Mesendoderm (in vitro differentiated cells): ENCODE results near the gene RPS6KA6.

Experiments
- DNase-seq: peaks from one replicate; pipeline ENCODE4 v3.0.0; 2013
- H2AK5ac ChIP-seq: 2 replicates; pipeline ENCODE4 v1.6.1; 2013; ENCODE audit warnings: low read length, inconsistent platforms
- H2BK120ac ChIP-seq: 2 replicates; pipeline ENCODE4 v1.6.1; 2013; ENCODE audit warnings: low read depth, mild to moderate bottlenecking, low read length, moderate library complexity, mixed read lengths
- H2BK15ac ChIP-seq: replicated peaks from 2 replicates; pipeline ENCODE4 v1.6.1; 2013; ENCODE audit warnings: low read depth, mild to moderate bottlenecking, moderate library complexity
- H2BK5ac ChIP-seq: 2 replicates; pipeline ENCODE4 v1.6.1; 2013; ENCODE audit warnings: low read length, inconsistent platforms
- H3K18ac ChIP-seq: 2 replicates; pipeline ENCODE4 v1.6.1; 2013; ENCODE audit warnings: mild to moderate bottlenecking, low read length, mixed read lengths
- H3K23ac ChIP-seq: one replicate; pipeline ENCODE4 v1.6.1; 2013; ENCODE audit warnings: low read length
- H3K27ac ChIP-seq: 2 replicates; pipeline ENCODE4 v1.5.1; 2013; ENCODE audit warnings: low read depth, mild to moderate bottlenecking, inconsistent platforms, low read length, moderate library complexity
- H3K27me3 ChIP-seq: 2 replicates; pipeline ENCODE4 v1.6.1; 2013; ENCODE audit warnings: low read length, control low read depth, mild to moderate bottlenecking, inconsistent platforms; ENCODE audit not compliant: insufficient read depth, poor library complexity
- H3K36me3 ChIP-seq: 2 replicates; pipeline ENCODE4 v1.6.1; 2013; ENCODE audit warnings: low read length, inconsistent platforms; ENCODE audit not compliant: control insufficient read depth, insufficient read depth
- H3K4ac ChIP-seq: one replicate; pipeline ENCODE4 v1.6.1; 2013; ENCODE audit warnings: low read depth, mild to moderate bottlenecking, low read length, moderate library complexity
- H3K4me1 ChIP-seq: 2 replicates; pipeline ENCODE4 v1.6.1; 2013; ENCODE audit warnings: low read depth, low read length, inconsistent platforms; ENCODE audit not compliant: control insufficient read depth
- H3K4me2 ChIP-seq: 2 replicates; pipeline ENCODE4 v1.6.1; 2013; ENCODE audit warnings: low read length
- H3K4me3 ChIP-seq: 2 replicates; pipeline ENCODE4 v1.5.1; 2013; ENCODE audit warnings: mild to moderate bottlenecking, low read length
- H3K56ac ChIP-seq: one replicate; pipeline ENCODE4 v1.6.1; 2013; ENCODE audit warnings: low read length
- H3K79me1 ChIP-seq: 2 replicates; pipeline ENCODE4 v1.6.1; 2013; ENCODE audit warnings: low read length, inconsistent platforms
- H3K79me2 ChIP-seq: 2 replicates; pipeline ENCODE4 v1.6.1; 2013; ENCODE audit warnings: mild to moderate bottlenecking, low read length; ENCODE audit not compliant: control insufficient read depth, insufficient read depth
- H3K9ac ChIP-seq: 2 replicates; pipeline ENCODE4 v1.6.1; 2013; ENCODE audit warnings: low read length, inconsistent platforms
- H4K5ac ChIP-seq: one replicate; pipeline ENCODE4 v1.6.1; 2013; ENCODE audit warnings: low read length
- H4K8ac ChIP-seq: one replicate; pipeline ENCODE4 v1.6.1; 2013; ENCODE audit warnings: low read depth, mild to moderate bottlenecking, control low read depth, low read length, moderate library complexity
- WGBS: extraction: QIAGEN DNeasy Blood & Tissue Kit; methylation state at CpG from one replicate; pipeline ENCODE4 v1.1.7; 2013; ENCODE audit warnings: low lambda C conversion rate, missing lambda C conversion rate; ENCODE audit not compliant: insufficient coverage; ENCODE audit errors: extremely low coverage; 5-methylcytosine and 5-hydroxymethylcytosine counted together

RPS6KA6 gene

DNA sequence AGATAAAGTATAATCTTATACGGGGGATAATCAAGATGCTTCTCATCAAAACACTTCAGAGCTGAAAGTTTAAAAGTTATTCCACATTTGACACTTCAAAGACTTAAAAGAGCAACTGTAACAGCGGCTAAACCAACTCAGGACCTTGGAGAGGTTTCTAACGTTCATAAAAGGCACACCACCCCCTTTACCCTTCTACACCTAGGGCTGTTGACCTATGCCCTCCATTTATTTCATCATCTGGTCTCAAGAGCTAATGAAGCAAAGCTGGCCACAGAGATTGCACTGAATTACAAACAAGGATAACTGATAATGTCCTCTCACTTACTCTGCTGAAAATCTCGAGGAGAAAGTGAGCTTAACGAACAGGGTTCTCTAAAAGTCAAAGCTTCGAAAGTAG is 1.1 kb upstream of the RPS6KA6 start:
- Histone ChIP-seq H2BK120ac (no peak overlapping the region), H3K4me1 (no peaks in the 10 kb centered on the region), H3K4ac (no peak overlapping the region), H2BK15ac (no peak overlapping the region), H3K79me2 (no peaks in the 10 kb centered on the region), H4K8ac (no peak overlapping the region), H3K36me3 (no peaks in the 10 kb centered on the region), H3K56ac (no peak overlapping the region), H3K23ac (no peak overlapping the region), H3K4me3 (no peak overlapping the region), H2BK5ac (no peak overlapping the region), H3K18ac (no peak overlapping the region), H2AK5ac (no peak overlapping the region), H4K5ac (no peak overlapping the region), H3K4me2 (no peak overlapping the region), H3K9ac (no peak overlapping the region), H3K79me1 (no peaks in the 10 kb centered on the region), H3K27ac (no peak overlapping the region), H3K27me3 (no peaks in the 10 kb centered on the region)
- peak; percentile 12 for DNase-seq
- WGBS: no CpG with 5 or more reads among the region's 6 CpGs

- H3K4me3 ChIP-seq: no peak overlapping the region
- no peaks in the 10 kb centered on the region for H3K36me3 ChIP-seq
- no peaks in the 10 kb centered on the region for H3K79me2 ChIP-seq
- H3K18ac ChIP-seq: no peak overlapping the region
- H2BK5ac ChIP-seq: no peak overlapping the region
- H4K8ac ChIP-seq: no peak overlapping the region
- peak overlapping the region; percentile 36 for H2BK120ac ChIP-seq
- no peaks in the 10 kb centered on the region for H3K4me1 ChIP-seq
- H3K27ac ChIP-seq: no peak overlapping the region
- no peak overlapping the region for H3K23ac ChIP-seq
- no peaks in the 10 kb centered on the region for H3K79me1 ChIP-seq
- H4K5ac ChIP-seq: no peak overlapping the region
- no peak overlapping the region for H3K4me2 ChIP-seq
- no peaks in the 10 kb centered on the region for H3K27me3 ChIP-seq
- WGBS: no CpG with 5 or more reads among the region's 19 CpGs
- DNase-seq: peak; percentile 76
- no peak overlapping the region for H3K4ac ChIP-seq
- H3K9ac ChIP-seq: no peak overlapping the region
- no peak overlapping the region for H2AK5ac ChIP-seq
- peak overlapping the region; percentile 60 for H3K56ac ChIP-seq
- H2BK15ac ChIP-seq: no peak overlapping the region
Measured at GRCh38 chrX:84188320-84188834, 378 bp upstream of the RPS6KA6 start.

- Histone ChIP-seq H3K4me3 (peak overlapping the region; percentile 54), H3K18ac (no peak overlapping the region), H3K9ac (peak overlapping the region; percentile 35), H3K4ac (no peak overlapping the region), H3K56ac (peak overlapping the region; percentile 83), H3K27ac (peak overlapping the region; percentile 51), H2BK5ac (no peak overlapping the region), H3K79me1 (no peaks in the 10 kb centered on the region), H4K8ac (no peak overlapping the region), H3K27me3 (no peaks in the 10 kb centered on the region), H2BK15ac (no peak overlapping the region), H3K79me2 (no peaks in the 10 kb centered on the region), H2BK120ac (no peak overlapping the region), H4K5ac (no peak overlapping the region), H3K4me2 (peak overlapping the region; percentile 35), H3K4me1 (no peaks in the 10 kb centered on the region), H2AK5ac (no peak overlapping the region), H3K23ac (no peak overlapping the region), H3K36me3 (no peaks in the 10 kb centered on the region)
- no CpG with 5 or more reads among the region's 28 CpGs for WGBS
- DNase-seq: peak; percentile 49
Measured at GRCh38 chrX:84186603-84187532, 1.1 kb downstream of the RPS6KA6 start.

GRCh38 chrX:84182516-84182915 is 5.5 kb downstream of the RPS6KA6 start:
- Histone ChIP-seq H3K27ac (no peak overlapping the region), H2AK5ac (no peak overlapping the region), H3K4ac (no peak overlapping the region), H4K8ac (no peak overlapping the region), H3K4me2 (no peak overlapping the region), H3K23ac (no peak overlapping the region), H2BK15ac (no peak overlapping the region), H3K4me3 (no peak overlapping the region), H3K4me1 (no peaks in the 10 kb centered on the region), H3K36me3 (no peaks in the 10 kb centered on the region), H3K56ac (no peak overlapping the region), H3K18ac (no peak overlapping the region), H3K9ac (no peak overlapping the region), H3K27me3 (no peaks in the 10 kb centered on the region), H3K79me1 (no peaks in the 10 kb centered on the region), H4K5ac (no peak overlapping the region), H2BK120ac (no peak overlapping the region), H2BK5ac (no peak overlapping the region), H3K79me2 (no peaks in the 10 kb centered on the region)
- no CpG with 5 or more reads among the region's 2 CpGs for WGBS
- DNase-seq: peak; percentile 20

GRCh38 chrX:84175958-84176357 is 12.0 kb downstream of the RPS6KA6 start:
- Histone ChIP-seq H2AK5ac (no peak overlapping the region), H3K4me3 (no peak overlapping the region), H3K4me2 (no peak overlapping the region), H3K9ac (no peak overlapping the region), H2BK120ac (no peak overlapping the region), H3K36me3 (no peaks in the 10 kb centered on the region), H4K8ac (no peak overlapping the region), H2BK5ac (no peak overlapping the region), H3K4me1 (no peaks in the 10 kb centered on the region), H3K18ac (no peak overlapping the region), H3K56ac (no peak overlapping the region), H3K4ac (no peak overlapping the region), H4K5ac (no peak overlapping the region), H3K27me3 (no peaks in the 10 kb centered on the region), H3K79me2 (no peaks in the 10 kb centered on the region), H2BK15ac (no peak overlapping the region), H3K23ac (no peak overlapping the region), H3K79me1 (no peaks in the 10 kb centered on the region), H3K27ac (no peak overlapping the region)
- DNase-seq: no peak
